Measurements from ENCODE around the gene SYNE1. TPM values are rescaled to one million over a fixed set of nuclear protein-coding genes. Genes with fewer than 3 reads are reported as not detected.

Gene SYNE1
- total and polyA plus RNA-seq, 7 donors = 6.0 to 74.6 (median 16.5) TPM

- WGBS, 3 donors = 67 to 85% (median 76%) methylated on average over 5 of the region's 5 CpGs
- H3K27me3 ChIP-seq (ENCODE audit: insufficient read depth in 3 of 3, low read length in 2 of 3) = no peaks in the 10 kb centered on the region
- peaks cover 21% of the 10 kb centered on the region for H3K4me1 ChIP-seq
- DNase-seq = no peak
- no peaks in the 10 kb centered on the region for H3K9me3 ChIP-seq
- H3K4me3 ChIP-seq = no peak overlapping the region
- peak overlapping the region; percentile 80 for H3K27ac ChIP-seq
- TF ChIP-seq, protein P1, sequence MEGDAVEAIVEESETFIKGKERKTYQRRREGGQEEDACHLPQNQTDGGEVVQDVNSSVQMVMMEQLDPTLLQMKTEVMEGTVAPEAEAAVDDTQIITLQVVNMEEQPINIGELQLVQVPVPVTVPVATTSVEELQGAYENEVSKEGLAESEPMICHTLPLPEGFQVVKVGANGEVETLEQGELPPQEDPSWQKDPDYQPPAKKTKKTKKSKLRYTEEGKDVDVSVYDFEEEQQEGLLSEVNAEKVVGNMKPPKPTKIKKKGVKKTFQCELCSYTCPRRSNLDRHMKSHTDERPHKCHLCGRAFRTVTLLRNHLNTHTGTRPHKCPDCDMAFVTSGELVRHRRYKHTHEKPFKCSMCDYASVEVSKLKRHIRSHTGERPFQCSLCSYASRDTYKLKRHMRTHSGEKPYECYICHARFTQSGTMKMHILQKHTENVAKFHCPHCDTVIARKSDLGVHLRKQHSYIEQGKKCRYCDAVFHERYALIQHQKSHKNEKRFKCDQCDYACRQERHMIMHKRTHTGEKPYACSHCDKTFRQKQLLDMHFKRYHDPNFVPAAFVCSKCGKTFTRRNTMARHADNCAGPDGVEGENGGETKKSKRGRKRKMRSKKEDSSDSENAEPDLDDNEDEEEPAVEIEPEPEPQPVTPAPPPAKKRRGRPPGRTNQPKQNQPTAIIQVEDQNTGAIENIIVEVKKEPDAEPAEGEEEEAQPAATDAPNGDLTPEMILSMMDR (IDR thresholded peaks at IDR 0.05) = no peak
- H3K36me3 ChIP-seq (ENCODE audit: insufficient read depth in 1 of 2, low read depth in 1 of 2) = peaks cover 2 to 63% of the 10 kb centered on the region in 2 donors
- ATAC-seq = no peak
- intact Hi-C loops (cut with DNase I) = no loop called here
Measured at GRCh38 chr6:152341596-152341995, 295.6 kb downstream of the SYNE1 start.

- WGBS, 3 donors = 54 to 57% (median 55%) methylated on average over 10 of the region's 10 CpGs
Measured at GRCh38 chr6:152338335-152339125, 298.6 kb downstream of the SYNE1 start.

DNA sequence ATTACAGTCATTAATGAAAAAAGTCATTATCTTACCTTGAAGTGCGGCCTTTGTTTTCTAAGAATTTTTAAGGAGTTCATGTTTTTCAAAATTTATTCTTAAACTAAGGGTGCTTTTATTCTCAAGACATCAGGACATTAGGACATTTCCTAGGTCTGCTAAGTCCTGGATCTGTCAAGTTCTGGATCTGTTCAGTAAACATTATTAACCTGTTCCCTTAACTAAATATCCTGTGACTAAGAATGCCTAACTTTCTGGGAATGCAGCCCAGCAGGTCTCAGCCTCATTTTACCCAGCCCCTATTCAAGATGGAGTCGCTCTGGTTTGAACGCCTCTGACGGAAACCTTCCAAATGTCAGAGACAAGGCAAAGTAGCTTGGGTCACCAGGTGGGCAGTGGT is 302.6 kb downstream of the SYNE1 start:
- no peak for ATAC-seq

More at GRCh38 chr6:152338335-152339125, 298.6 kb downstream of the SYNE1 start:
- peaks cover 11% of the 10 kb centered on the region for H3K4me1 ChIP-seq
- TF ChIP-seq, protein P1 (IDR thresholded peaks at IDR 0.05) = peak; percentile 88
- ATAC-seq = peak; percentile 53 to 74 (median 72)
- H3K36me3 ChIP-seq (ENCODE audit: insufficient read depth in 1 of 2, low read depth in 1 of 2) = peaks cover 3 to 79% of the 10 kb centered on the region in 2 donors
- no peaks in the 10 kb centered on the region for H3K9me3 ChIP-seq
- intact Hi-C loops (cut with DNase I) = no loop called here
- no peak overlapping the region for H3K27ac ChIP-seq
- H3K27me3 ChIP-seq (ENCODE audit: insufficient read depth in 3 of 3, low read length in 2 of 3) = no peaks in the 10 kb centered on the region
- DNase-seq = peak; percentile 63 to 78
- H3K4me3 ChIP-seq = no peak overlapping the region

GRCh38 chr6:152330961-152331360 is 306.2 kb downstream of the SYNE1 start:
- DNase-seq (no peak), ATAC-seq (no peak)
- Histone ChIP-seq H3K27me3 (ENCODE audit: insufficient read depth in 3 of 3, low read length in 2 of 3) (no peaks in the 10 kb centered on the region), H3K36me3 (ENCODE audit: insufficient read depth in 1 of 2, low read depth in 1 of 2) (peaks cover 4 to 98% of the 10 kb centered on the region in 2 donors), H3K9me3 (no peaks in the 10 kb centered on the region), H3K4me1 (no peaks in the 10 kb centered on the region), H3K27ac (no peak overlapping the region), H3K4me3 (no peak overlapping the region)
- intact Hi-C loops (cut with DNase I) = no loop called here
- TF ChIP-seq, protein P1 (IDR thresholded peaks at IDR 0.05) = no peak
- WGBS, 3 donors = 67 to 77% (median 71%) methylated on average over 7 of the region's 7 CpGs

More for the DNA sequence above, 302.6 kb downstream of the SYNE1 start:
- H3K4me1 ChIP-seq = no peaks in the 10 kb centered on the region
- H3K4me3 ChIP-seq = no peak overlapping the region
- intact Hi-C loops (cut with DNase I) = no loop called here
- DNase-seq = no peak
- WGBS, 3 donors = 96 to 98% (median 96%) methylated on average over 4 of the region's 4 CpGs
- H3K27me3 ChIP-seq (ENCODE audit: insufficient read depth in 3 of 3, low read length in 2 of 3) = no peaks in the 10 kb centered on the region
- TF ChIP-seq, protein P1 (IDR thresholded peaks at IDR 0.05) = no peak
- no peaks in the 10 kb centered on the region for H3K9me3 ChIP-seq
- peaks cover 6 to 98% of the 10 kb centered on the region in 2 donors for H3K36me3 ChIP-seq (ENCODE audit: insufficient read depth in 1 of 2, low read depth in 1 of 2)
- no peak overlapping the region for H3K27ac ChIP-seq
